GM12878 (cell line): ENCODE results near the gene CHL1. TPM values are rescaled to one million over a fixed set of nuclear protein-coding genes. Genes with fewer than 3 reads are reported as not detected.

Experiments
- CBX5 ChIP-seq: sonication (generic); IDR thresholded peaks from 2 replicates; pipeline ENCODE4 v1.6.1; 2016; ENCODE audit warnings: low read depth, moderate library complexity, mild to moderate bottlenecking, inconsistent platforms
- CHD4 ChIP-seq: fragments of 200-600 bp; sonication (generic); IDR thresholded peaks from 2 replicates; pipeline ENCODE4 v1.6.1; 2016; ENCODE audit warnings: mild to moderate bottlenecking
- EGR1 ChIP-seq, 2 experiments: IDR thresholded peaks; 1 replicate in 1 of 2; 2 replicates in 1 of 2; pipeline ENCODE4 v1.6.1; 2011 to 2012; ENCODE audit warnings: low read depth in 2 of 2, low read length in 2 of 2, borderline replicate concordance in 1 of 2, mild to moderate bottlenecking in 1 of 2, moderate library complexity in 1 of 2
- ELK1 ChIP-seq: IDR thresholded peaks from 2 replicates; pipeline ENCODE4 v1.6.1; 2012; ENCODE audit warnings: low read depth, low read length, improper control_type of control experiment
- ETV6 ChIP-seq, 2 experiments: fragments of 450-650 bp in 1 of 2; IDR thresholded peaks in 1 of 2; conservative IDR thresholded peaks in 1 of 2; 2 replicates each; pipeline ENCODE4 v1.6.1; 2014; ENCODE audit warnings: antibody characterized with exemption in 1 of 2, borderline replicate concordance in 1 of 2, low read depth in 1 of 2, mild to moderate bottlenecking in 1 of 2, moderate library complexity in 1 of 2
- FOXK2 ChIP-seq: fragments of 450-650 bp; IDR thresholded peaks from 2 replicates; pipeline ENCODE4 v1.6.1; 2017; ENCODE audit warnings: mild to moderate bottlenecking, moderate library complexity
- IKZF1 ChIP-seq: fragments of 450-650 bp; conservative IDR thresholded peaks from 2 replicates; pipeline ENCODE4 v1.6.1; 2017; ENCODE audit warnings: antibody characterized with exemption, mild to moderate bottlenecking
- KDM1A ChIP-seq: fragments of 200-600 bp; sonication (generic); IDR thresholded peaks from 2 replicates; pipeline ENCODE4 v1.6.1; 2016; ENCODE audit warnings: borderline replicate concordance
- MXI1 ChIP-seq: fragments of 150-350 bp; IDR thresholded peaks from 2 replicates; pipeline ENCODE4 v1.6.1; 2011; ENCODE audit warnings: low read depth, mild to moderate bottlenecking, inconsistent platforms, low read length, improper control_type of control experiment
- PKNOX1 ChIP-seq: fragments of 450-650 bp; IDR thresholded peaks from 2 replicates; pipeline ENCODE4 v1.6.1; 2016; ENCODE audit warnings: mild to moderate bottlenecking
- POLR2AphosphoS5 ChIP-seq: IDR thresholded peaks from 2 replicates; pipeline ENCODE4 v1.6.1; 2011; ENCODE audit warnings: mild to moderate bottlenecking, low read length, inconsistent platforms
- POU2F2 ChIP-seq: IDR thresholded peaks from 3 replicates; pipeline ENCODE4 v1.6.1; 2011; ENCODE audit warnings: low read depth, mild to moderate bottlenecking, low read length, borderline replicate concordance
- RAD21 ChIP-seq: IDR thresholded peaks from 2 replicates; pipeline ENCODE4 v1.6.1; 2011; ENCODE audit warnings: mild to moderate bottlenecking, low read depth, low read length, moderate library complexity; ENCODE audit not compliant: insufficient read depth
- RB1 ChIP-seq: fragments of 450-650 bp; formaldehyde crosslinking; IDR thresholded peaks from 2 replicates; pipeline ENCODE4 v1.6.1; 2017; ENCODE audit warnings: mild to moderate bottlenecking, borderline replicate concordance
- RELA ChIP-seq: fragments of 450-650 bp; IDR thresholded peaks from 2 replicates; pipeline ENCODE4 v1.8.0; 2014; ENCODE audit warnings: borderline replicate concordance; ENCODE audit not compliant: partially characterized antibody
- RFX5 ChIP-seq: IDR thresholded peaks from 2 replicates; pipeline ENCODE4 v1.6.1; 2011; ENCODE audit warnings: low read depth, low read length, improper control_type of control experiment
- SUPT20H ChIP-seq: IDR thresholded peaks from 2 replicates; pipeline ENCODE4 v1.6.1; 2011; ENCODE audit warnings: low read depth, mild to moderate bottlenecking, low read length, moderate library complexity, borderline replicate concordance; ENCODE audit not compliant: control insufficient read depth
- SUZ12 ChIP-seq: fragments of 200-600 bp; sonication (generic); IDR thresholded peaks from one replicate; pipeline ENCODE4 v1.6.1; 2018; ENCODE audit warnings: antibody characterized with exemption, mild to moderate bottlenecking; ENCODE audit not compliant: unreplicated experiment
- ZBTB33 ChIP-seq: fragments of 450-650 bp; IDR thresholded peaks from 2 replicates; pipeline ENCODE4 v1.6.1; 2017; ENCODE audit warnings: mild to moderate bottlenecking
- polyA plus RNA-seq, 11 experiments: library from polyadenylated mRNA; depleted of rRNA in 4 of 11; unstranded in 6 of 11; stranded (reverse) in 5 of 11; fragments of >200 nt; fragmentation: Nextera tagmentation in 4 of 11; fragmentation: Illumina TruSeq in 1 of 11; extraction: Ambion mirVana in 4 of 11; extraction: Trizol in 1 of 11; gene quantifications; 1 replicate in 1 of 11; 2 replicates in 10 of 11; pipeline versions ENCODE4 v1.2.1 to v1.2.3, GENCODE V29; 2011 to 2016; ENCODE audit warnings: inconsistent platforms in 2 of 11, missing spikeins in 2 of 11, low read depth in 1 of 11
- total RNA-seq, 4 experiments: library from RNA; depleted of rRNA in 3 of 4; stranded (reverse); fragments of >200 nt in 3 of 4; fragmentation: Illumina TruSeq in 1 of 4; extraction: Trizol in 1 of 4; gene quantifications; 2 replicates each; pipeline versions ENCODE4 v1.2.1 to v1.2.3, GENCODE V29; 2013 to 2021

Gene CHL1
- total and polyA plus RNA-seq, 10 of the 15 experiments (the other 5 are each of a cell fraction or from before 2014, with no cell fraction given) = 0.71 to 30.4 (median 1.8) TPM

GRCh38 chr3:212432-212831 lies 15.9 kb downstream of the CHL1 start (continued):
- TF ChIP-seq ZBTB33 = no peak
- TF ChIP-seq POU2F2 = no peak
- TF ChIP-seq CHD4 = no peak
- TF ChIP-seq POLR2AphosphoS5 = peak; percentile 36; the same call in 1 of the 2 replicates
- TF ChIP-seq RELA = peak; percentile 82
- no peak for TF ChIP-seq RFX5
- TF ChIP-seq KDM1A = no peak
- no peak for TF ChIP-seq MXI1
- TF ChIP-seq RB1 = no peak
- TF ChIP-seq EGR1 (IDR thresholded peaks at IDR 0.05; ENCODE audit: borderline replicate concordance in 1 of 2, low read depth in 2 of 2, low read length in 2 of 2) = no peak
- TF ChIP-seq CBX5 = no peak
- TF ChIP-seq IKZF1 = peak; percentile 90
- no peak for TF ChIP-seq FOXK2
- TF ChIP-seq PKNOX1 = peak; percentile 74
- TF ChIP-seq RAD21 = no peak
- no peak for TF ChIP-seq SUZ12
- TF ChIP-seq ELK1 = no peak
- TF ChIP-seq ETV6 (conservative IDR thresholded peaks at IDR 0.05 in 1 of 2, IDR thresholded peaks at IDR 0.05 in 1 of 2; ENCODE audit: borderline replicate concordance in 1 of 2, low read depth in 1 of 2) = peak in 1 of 2 experiments; percentile 50; a peak in 1 of 4 replicates
- TF ChIP-seq SUPT20H = no peak
